OCI-LY7 (cell line): ENCODE results near the gene PFKFB2.

Experiments
- EZH2phosphoT487 ChIP-seq: fragments of 200-600 bp; sonication (generic); IDR thresholded peaks from 2 replicates; pipeline ENCODE4 v1.6.1; 2018; ENCODE audit warnings: low read depth, borderline replicate concordance, mild to moderate bottlenecking, mixed run types, antibody characterized with exemption, low read length, moderate library complexity, mixed read lengths
- TF ChIP-seq, protein P1 (sequence below): fragments of 200-600 bp; sonication (generic); conservative IDR thresholded peaks from 2 replicates; pipeline ENCODE4 v1.5.1; 2014; ENCODE audit warnings: mild to moderate bottlenecking, antibody characterized with exemption, low read length, moderate library complexity, mixed read lengths

DNA sequence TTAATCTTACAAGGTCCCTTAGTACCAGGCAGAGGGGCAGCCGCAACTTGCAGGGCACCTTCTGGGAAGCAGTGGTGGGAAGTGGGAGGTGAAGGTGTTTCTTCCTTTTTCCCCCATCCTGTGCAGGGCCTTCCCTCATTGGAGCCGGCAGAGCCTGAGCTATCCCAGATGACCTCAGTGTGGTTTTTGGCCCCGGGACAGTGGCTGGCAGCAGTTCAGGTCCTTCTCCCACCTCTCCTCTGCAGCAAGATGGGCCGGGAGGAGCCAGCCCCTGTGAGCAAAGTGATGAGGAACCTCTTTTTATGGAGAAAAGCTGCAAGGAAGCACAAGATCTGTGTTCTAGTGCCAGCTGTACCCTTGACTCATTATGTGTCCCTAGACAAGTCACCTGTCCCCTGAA, 6.8 kb downstream of the PFKFB2 start:
- TF ChIP-seq, protein P1, sequence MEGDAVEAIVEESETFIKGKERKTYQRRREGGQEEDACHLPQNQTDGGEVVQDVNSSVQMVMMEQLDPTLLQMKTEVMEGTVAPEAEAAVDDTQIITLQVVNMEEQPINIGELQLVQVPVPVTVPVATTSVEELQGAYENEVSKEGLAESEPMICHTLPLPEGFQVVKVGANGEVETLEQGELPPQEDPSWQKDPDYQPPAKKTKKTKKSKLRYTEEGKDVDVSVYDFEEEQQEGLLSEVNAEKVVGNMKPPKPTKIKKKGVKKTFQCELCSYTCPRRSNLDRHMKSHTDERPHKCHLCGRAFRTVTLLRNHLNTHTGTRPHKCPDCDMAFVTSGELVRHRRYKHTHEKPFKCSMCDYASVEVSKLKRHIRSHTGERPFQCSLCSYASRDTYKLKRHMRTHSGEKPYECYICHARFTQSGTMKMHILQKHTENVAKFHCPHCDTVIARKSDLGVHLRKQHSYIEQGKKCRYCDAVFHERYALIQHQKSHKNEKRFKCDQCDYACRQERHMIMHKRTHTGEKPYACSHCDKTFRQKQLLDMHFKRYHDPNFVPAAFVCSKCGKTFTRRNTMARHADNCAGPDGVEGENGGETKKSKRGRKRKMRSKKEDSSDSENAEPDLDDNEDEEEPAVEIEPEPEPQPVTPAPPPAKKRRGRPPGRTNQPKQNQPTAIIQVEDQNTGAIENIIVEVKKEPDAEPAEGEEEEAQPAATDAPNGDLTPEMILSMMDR: no peak; the same call in 1 of the 2 replicates
- no peak for TF ChIP-seq EZH2phosphoT487
